ENCODE results near the gene FFAR3. TPM values are rescaled to one million over a fixed set of nuclear protein-coding genes. Genes with fewer than 3 reads are reported as not detected.
"Not testable (repeated sequence)": the region's sequence is repeated elsewhere in the genome, so short reads cannot be mapped to it uniquely, and the experiment has no call there.

Gene FFAR3
- polyA plus RNA-seq, 4 donors: 0.16 to 0.71 (median 0.17) TPM; not detected in 1

GRCh38 chr19:35370722-35371121, 12.5 kb downstream of the FFAR3 start, which contains the start of gene GPR42:
TSS of gene GPR42 (plus strand) at chr19:35371068. CDS start at chr19:35371360, 292 bp downstream.
- no peak for DNase-seq (ENCODE audit: low read depth in 4 of 4, low spot score in 3 of 4)

GRCh38 chr19:35373492-35373891, 15.2 kb downstream of the FFAR3 start:
- no peak for DNase-seq (ENCODE audit: low read depth in 4 of 4, low spot score in 3 of 4)

- not testable (repeated sequence) for DNase-seq (ENCODE audit: low read depth in 4 of 4, low spot score in 3 of 4)
Measured at GRCh38 chr19:35374031-35374430, 15.8 kb downstream of the FFAR3 start.

- no peak for DNase-seq (ENCODE audit: low read depth in 4 of 4, low spot score in 3 of 4)
Measured at GRCh38 chr19:35375505-35376307, 17.4 kb downstream of the FFAR3 start.

- no peak for DNase-seq (ENCODE audit: low read depth in 4 of 4, low spot score in 3 of 4)
Measured at GRCh38 chr19:35377656-35378055, 19.4 kb downstream of the FFAR3 start.

GRCh38 chr19:35378356-35378755, 20.1 kb downstream of the FFAR3 start:
- no peak for DNase-seq (ENCODE audit: low read depth in 4 of 4, low spot score in 3 of 4)

- not testable (repeated sequence) for DNase-seq (ENCODE audit: low read depth in 4 of 4, low spot score in 3 of 4)
Measured at GRCh38 chr19:35379545-35379944, 21.3 kb downstream of the FFAR3 start.

GRCh38 chr19:35379992-35380391, 21.7 kb downstream of the FFAR3 start:
- no peak for DNase-seq (ENCODE audit: low read depth in 4 of 4, low spot score in 3 of 4)

- no peak for DNase-seq (ENCODE audit: low read depth in 4 of 4, low spot score in 3 of 4)
Measured at GRCh38 chr19:35380450-35381124, 22.3 kb downstream of the FFAR3 start.

GRCh38 chr19:35381318-35381717, 23.1 kb downstream of the FFAR3 start:
- no peak for DNase-seq (ENCODE audit: low read depth in 4 of 4, low spot score in 3 of 4)

GRCh38 chr19:35381926-35382325, 23.7 kb downstream of the FFAR3 start:
- DNase-seq (ENCODE audit: low read depth in 4 of 4, low spot score in 3 of 4): no peak

- DNase-seq (ENCODE audit: low read depth in 4 of 4, low spot score in 3 of 4): no peak
Measured at GRCh38 chr19:35383536-35383935, 25.3 kb downstream of the FFAR3 start.

- DNase-seq (ENCODE audit: low read depth in 4 of 4, low spot score in 3 of 4): no peak
Measured at GRCh38 chr19:35388277-35389054, 30.2 kb downstream of the FFAR3 start.

- no peak for DNase-seq (ENCODE audit: low read depth in 4 of 4, low spot score in 3 of 4)
Measured at GRCh38 chr19:35389192-35389861, 31.1 kb downstream of the FFAR3 start.

GRCh38 chr19:35392742-35393715, 34.8 kb downstream of the FFAR3 start:
- DNase-seq (ENCODE audit: low read depth in 4 of 4, low spot score in 3 of 4): no peak

GRCh38 chr19:35395382-35396199, 37.3 kb downstream of the FFAR3 start:
- DNase-seq (ENCODE audit: low read depth in 4 of 4, low spot score in 3 of 4): no peak

- DNase-seq (ENCODE audit: low read depth in 4 of 4, low spot score in 3 of 4): no peak
Measured at GRCh38 chr19:35396240-35396885, 38.1 kb downstream of the FFAR3 start.

GRCh38 chr19:35397064-35397463, 38.8 kb downstream of the FFAR3 start:
- no peak for DNase-seq (ENCODE audit: low read depth in 4 of 4, low spot score in 3 of 4)

Data from left renal pelvis (tissue), 4 donors.